ENCODE results near the gene TLL1.

Gene TLL1

DNA sequence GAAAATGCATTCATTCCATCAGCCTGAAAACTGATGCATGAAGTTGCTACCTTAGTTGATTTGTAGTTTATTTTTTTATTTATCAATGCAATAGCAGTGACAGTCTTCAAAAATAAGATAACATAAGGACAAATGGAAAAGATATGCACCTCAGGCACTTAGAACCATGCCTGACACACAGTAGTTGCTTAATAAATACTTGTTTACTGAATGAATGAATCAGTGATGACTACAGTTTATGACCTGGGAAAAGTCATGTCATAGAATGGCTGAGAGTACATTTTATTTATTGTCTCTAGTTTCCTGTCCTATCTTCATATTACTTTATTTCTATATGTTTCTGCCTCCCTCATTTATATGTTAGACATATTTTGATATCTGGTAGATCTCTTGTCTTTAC is 171.8 kb downstream of the TLL1 start:
- no peak for DNase-seq
- H3K4me1 ChIP-seq, result no peaks in the 10 kb centered on the region
- no peaks in the 10 kb centered on the region for H3K36me3 ChIP-seq
- peaks cover 12% of the 10 kb centered on the region; the same call in 1 of the 2 replicates for H3K27me3 ChIP-seq
- H3K9me3 ChIP-seq, result no peaks in the 10 kb centered on the region
- TF ChIP-seq, protein P1, sequence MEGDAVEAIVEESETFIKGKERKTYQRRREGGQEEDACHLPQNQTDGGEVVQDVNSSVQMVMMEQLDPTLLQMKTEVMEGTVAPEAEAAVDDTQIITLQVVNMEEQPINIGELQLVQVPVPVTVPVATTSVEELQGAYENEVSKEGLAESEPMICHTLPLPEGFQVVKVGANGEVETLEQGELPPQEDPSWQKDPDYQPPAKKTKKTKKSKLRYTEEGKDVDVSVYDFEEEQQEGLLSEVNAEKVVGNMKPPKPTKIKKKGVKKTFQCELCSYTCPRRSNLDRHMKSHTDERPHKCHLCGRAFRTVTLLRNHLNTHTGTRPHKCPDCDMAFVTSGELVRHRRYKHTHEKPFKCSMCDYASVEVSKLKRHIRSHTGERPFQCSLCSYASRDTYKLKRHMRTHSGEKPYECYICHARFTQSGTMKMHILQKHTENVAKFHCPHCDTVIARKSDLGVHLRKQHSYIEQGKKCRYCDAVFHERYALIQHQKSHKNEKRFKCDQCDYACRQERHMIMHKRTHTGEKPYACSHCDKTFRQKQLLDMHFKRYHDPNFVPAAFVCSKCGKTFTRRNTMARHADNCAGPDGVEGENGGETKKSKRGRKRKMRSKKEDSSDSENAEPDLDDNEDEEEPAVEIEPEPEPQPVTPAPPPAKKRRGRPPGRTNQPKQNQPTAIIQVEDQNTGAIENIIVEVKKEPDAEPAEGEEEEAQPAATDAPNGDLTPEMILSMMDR (IDR thresholded peaks at IDR 0.05; ENCODE audit: low read depth, low read length), result no peak
- H3K4me3 ChIP-seq (ENCODE audit: low read depth, low read length), result no peak overlapping the region

DNA sequence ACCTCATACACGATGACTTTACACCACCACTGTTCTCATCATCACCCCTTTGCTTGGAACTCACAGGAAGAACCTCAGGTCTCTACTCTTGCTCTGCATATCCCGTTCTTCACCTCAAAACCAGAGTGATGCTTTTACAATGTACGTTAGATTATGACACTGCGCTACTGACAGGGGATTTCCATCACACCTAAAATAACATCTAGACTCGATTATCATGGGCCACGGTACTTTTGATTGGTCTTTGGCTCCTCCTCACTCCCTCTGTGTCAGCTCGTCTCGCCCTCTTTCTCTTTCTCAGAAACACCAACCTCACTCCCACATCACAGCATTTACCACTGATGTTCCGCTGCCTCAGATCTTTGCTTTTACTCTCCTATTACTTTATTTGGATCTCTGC is 172.4 kb downstream of the TLL1 start:
- Histone ChIP-seq H3K36me3 (no peaks in the 10 kb centered on the region), H3K4me3 (ENCODE audit: low read depth, low read length) (no peak overlapping the region), H3K27me3 (peaks cover 12% of the 10 kb centered on the region; the same call in 1 of the 2 replicates), H3K4me1 (no peaks in the 10 kb centered on the region), H3K9me3 (no peaks in the 10 kb centered on the region)
- TF ChIP-seq, protein P1 (IDR thresholded peaks at IDR 0.05; ENCODE audit: low read depth, low read length), result no peak
- no peak for DNase-seq

DNA sequence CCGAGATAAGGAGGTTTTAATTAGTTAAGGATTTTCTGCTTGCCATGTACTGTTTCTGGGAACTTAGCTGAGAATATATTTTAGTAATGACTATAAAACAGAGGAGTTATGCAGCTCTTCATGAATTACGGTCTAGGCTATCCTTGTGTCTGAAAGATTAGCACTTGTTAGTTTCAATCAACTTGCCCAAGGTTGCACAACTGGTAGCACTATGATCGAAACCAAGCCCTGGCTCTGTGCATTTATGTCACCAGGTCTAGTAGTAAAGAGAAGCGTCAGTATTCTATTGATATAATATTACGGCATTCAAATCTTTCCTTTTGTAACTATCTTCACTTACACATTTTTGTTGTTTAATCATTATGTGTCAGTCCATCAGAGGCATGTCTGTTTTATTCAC is 176.0 kb downstream of the TLL1 start:
- TF ChIP-seq, protein P1 (IDR thresholded peaks at IDR 0.05; ENCODE audit: low read depth, low read length), result no peak
- no peak for DNase-seq
- Histone ChIP-seq H3K9me3 (no peaks in the 10 kb centered on the region), H3K27me3 (no peaks in the 10 kb centered on the region), H3K4me1 (no peaks in the 10 kb centered on the region; the same call in 1 of the 2 replicates), H3K4me3 (ENCODE audit: low read depth, low read length) (no peak overlapping the region), H3K36me3 (no peaks in the 10 kb centered on the region)

DNA sequence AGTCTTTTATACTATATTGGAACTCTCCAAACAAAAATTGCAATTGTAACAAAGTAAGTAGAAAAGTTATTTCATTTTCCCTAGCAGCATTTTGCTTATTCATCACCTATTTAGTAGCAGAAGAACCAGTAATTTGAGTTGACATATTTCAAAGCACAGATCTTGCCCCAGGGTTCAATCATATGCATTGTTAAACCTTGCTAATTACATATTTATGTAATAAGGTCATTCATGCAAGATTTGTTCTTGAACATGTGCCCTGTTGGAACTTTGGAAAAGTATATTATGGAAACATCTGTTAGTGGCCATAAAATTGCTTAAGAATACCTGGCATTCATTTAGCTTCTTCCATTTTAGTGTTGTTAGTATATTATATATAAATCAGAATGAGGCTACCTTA is 191.7 kb downstream of the TLL1 start:
- TF ChIP-seq, protein P1 (IDR thresholded peaks at IDR 0.05; ENCODE audit: low read depth, low read length), result no peak
- H3K27me3 ChIP-seq, result no peaks in the 10 kb centered on the region
- H3K4me3 ChIP-seq (ENCODE audit: low read depth, low read length), result no peak overlapping the region
- H3K36me3 ChIP-seq, result no peaks in the 10 kb centered on the region
- H3K4me1 ChIP-seq, result peaks cover 10% of the 10 kb centered on the region
- no peak for DNase-seq
- H3K9me3 ChIP-seq, result no peaks in the 10 kb centered on the region

DNA sequence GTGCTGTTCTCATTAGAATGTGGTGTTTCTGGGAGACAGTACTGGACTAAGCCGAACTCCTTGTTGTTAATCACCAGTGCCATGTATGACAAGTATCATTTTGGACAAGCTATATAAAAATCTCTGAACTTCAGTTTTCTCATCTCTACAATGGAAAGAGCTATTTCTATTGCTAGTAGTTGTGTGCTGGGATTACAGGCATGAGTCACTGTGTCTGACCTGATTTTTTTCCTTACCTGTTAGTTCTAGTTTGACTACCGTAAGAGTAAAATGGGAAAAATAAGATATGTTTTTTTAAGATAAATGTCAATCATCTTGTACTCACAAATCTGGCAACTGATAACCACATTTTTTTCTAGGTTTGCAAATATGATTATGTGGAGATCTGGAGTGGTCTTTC is 192.3 kb downstream of the TLL1 start:
- TF ChIP-seq, protein P1 (IDR thresholded peaks at IDR 0.05; ENCODE audit: low read depth, low read length), result no peak
- Histone ChIP-seq H3K4me1 (peaks cover 10% of the 10 kb centered on the region), H3K9me3 (no peaks in the 10 kb centered on the region), H3K27me3 (no peaks in the 10 kb centered on the region), H3K4me3 (ENCODE audit: low read depth, low read length) (no peak overlapping the region), H3K36me3 (no peaks in the 10 kb centered on the region)
- no peak for DNase-seq

DNA sequence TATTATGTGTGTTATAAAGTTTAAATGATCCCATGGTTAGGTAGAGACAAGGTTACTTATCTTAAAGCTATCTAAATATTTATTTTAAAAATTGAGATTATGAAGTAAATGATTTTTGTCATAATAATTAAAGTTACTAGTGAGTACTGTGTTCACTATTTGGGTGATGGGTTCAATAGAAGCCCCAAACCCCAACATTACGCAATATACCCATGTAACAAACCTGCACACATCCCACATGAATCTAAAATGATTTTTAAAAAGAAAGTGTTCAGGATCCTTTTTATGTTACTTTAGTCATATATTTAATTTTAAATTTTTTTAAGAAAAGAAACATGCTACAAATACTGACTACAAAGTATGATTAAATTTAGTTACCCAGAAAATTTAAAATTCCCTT is 193.9 kb downstream of the TLL1 start:
- Histone ChIP-seq H3K27me3 (no peaks in the 10 kb centered on the region), H3K9me3 (no peaks in the 10 kb centered on the region), H3K4me3 (ENCODE audit: low read depth, low read length) (no peak overlapping the region), H3K4me1 (peaks cover 13% of the 10 kb centered on the region), H3K36me3 (no peaks in the 10 kb centered on the region)
- TF ChIP-seq, protein P1 (IDR thresholded peaks at IDR 0.05; ENCODE audit: low read depth, low read length), result no peak
- DNase-seq, result no peak
